OCI-LY7 (cell line): ENCODE data around the gene COL8A1. TPM values are rescaled to one million over a fixed set of nuclear protein-coding genes. Genes with fewer than 3 reads are reported as not detected.

Experiments
- BruUV-seq: library from RNA; stranded (reverse); fragments of 400-500 nt; replicated peaks from 2 replicates; lab custom pipeline; 2021; lab: Mats Ljungman, UMichigan
- CTCF ChIA-PET: fragments of 300-600 bp; sonication (Branson Sonifier 250); formaldehyde crosslinking; loops from one replicate; lab custom pipeline; 2022; ENCODE audit warnings: antibody characterized with exemption; ENCODE audit not compliant: unreplicated experiment; lab: Charles Lee
- POLR2A ChIA-PET: fragments of 300-600 bp; sonication (Branson Sonifier 250); formaldehyde crosslinking; loops from one replicate; lab custom pipeline; 2022; ENCODE audit warnings: antibody characterized with exemption; lab: Charles Lee
- DNase-seq: peaks from one replicate; pipeline ENCODE4 v3.0.0-alpha.2; 2015; ENCODE audit warnings: low spot score
- H2AFZ ChIP-seq: fragments of 200-600 bp; sonication (generic), shearing (Covaris generic); 2 replicates; pipeline ENCODE4 v1.6.1; 2014; ENCODE audit warnings: mild to moderate bottlenecking, antibody characterized with exemption, low read length, moderate library complexity
- H3K27ac ChIP-seq: fragments of 200-600 bp; sonication (generic); 2 replicates; pipeline ENCODE4 v1.5.1; 2014; ENCODE audit warnings: mixed run types, low read depth, mild to moderate bottlenecking, moderate library complexity, low read length, inconsistent platforms; ENCODE audit not compliant: poor library complexity, severe bottlenecking
- H3K36me3 ChIP-seq: fragments of 200-600 bp; sonication (generic); 2 replicates; pipeline ENCODE4 v1.6.1; 2014; ENCODE audit warnings: mild to moderate bottlenecking, antibody characterized with exemption, low read length, moderate library complexity, mixed read lengths; ENCODE audit not compliant: insufficient read depth
- H3K4me1 ChIP-seq: fragments of 200-600 bp; sonication (generic); 2 replicates; pipeline ENCODE4 v1.5.1; 2014; ENCODE audit warnings: mild to moderate bottlenecking, low read length; ENCODE audit not compliant: insufficient read depth, poor library complexity, severe bottlenecking
- H3K4me2 ChIP-seq: fragments of 200-600 bp; sonication (generic); 2 replicates; pipeline ENCODE4 v1.6.1; 2014; ENCODE audit warnings: mild to moderate bottlenecking, low read length
- H3K4me3 ChIP-seq: fragments of 200-600 bp; sonication (generic); 2 replicates; pipeline ENCODE4 v1.5.1; 2014; ENCODE audit warnings: mild to moderate bottlenecking, low read depth, low read length; ENCODE audit not compliant: poor library complexity, severe bottlenecking
- H3K79me2 ChIP-seq: fragments of 200-600 bp; sonication (generic); 2 replicates; pipeline ENCODE4 v1.6.1; 2016; ENCODE audit warnings: low read depth, mild to moderate bottlenecking, low read length, moderate library complexity, mixed read lengths; ENCODE audit not compliant: insufficient read depth
- H3K9me2 ChIP-seq: fragments of 200-600 bp; sonication (generic); 2 replicates; pipeline ENCODE4 v1.6.1; 2016; ENCODE audit warnings: mild to moderate bottlenecking, low read length, mixed read lengths; ENCODE audit not compliant: insufficient read depth
- H3K9me3 ChIP-seq: fragments of 200-600 bp; sonication (generic); 2 replicates; pipeline ENCODE4 v1.6.1; 2014; ENCODE audit warnings: mild to moderate bottlenecking, mixed run types, low read length, mixed read lengths
- H4K20me1 ChIP-seq: fragments of 200-600 bp; sonication (generic); 2 replicates; pipeline ENCODE4 v1.6.1; 2014; ENCODE audit warnings: mild to moderate bottlenecking, antibody characterized with exemption, low read length, moderate library complexity, mixed read lengths; ENCODE audit not compliant: insufficient read depth
- CTCF ChIP-seq: fragments of 200-600 bp; sonication (generic); conservative IDR thresholded peaks from 2 replicates; pipeline ENCODE4 v1.5.1; 2014; ENCODE audit warnings: mild to moderate bottlenecking, antibody characterized with exemption, low read length, moderate library complexity, mixed read lengths
- EZH2phosphoT487 ChIP-seq: fragments of 200-600 bp; sonication (generic); IDR thresholded peaks from 2 replicates; pipeline ENCODE4 v1.6.1; 2018; ENCODE audit warnings: low read depth, borderline replicate concordance, mild to moderate bottlenecking, mixed run types, antibody characterized with exemption, low read length, moderate library complexity, mixed read lengths
- intact Hi-C: fragments of 100-400 bp; cut with micrococcal nuclease; formaldehyde crosslinking; loops from one replicate; pipeline ENCODE4 v1.10.0; 2022; ENCODE audit not compliant: unreplicated experiment
- total RNA-seq, 2 experiments: library from RNA; depleted of rRNA in 1 of 2; stranded (reverse); fragments of >200 nt in 1 of 2; shearing (Covaris generic) in 1 of 2; gene quantifications; 2 replicates each; pipeline ENCODE4 v1.2.3, GENCODE V29; 2014 to 2022

The COL8A1 gene
- total RNA-seq, 2 experiments from 2014 or later, result 0.10 TPM; not detected in 1

- Histone ChIP-seq H3K4me1 (no peaks in the 10 kb centered on the region), H4K20me1 (no peaks in the 10 kb centered on the region), H3K27ac (no peak overlapping the region), H3K79me2 (no peaks in the 10 kb centered on the region), H3K9me2 (no peaks in the 10 kb centered on the region), H3K4me3 (no peak overlapping the region), H2AFZ (no peak overlapping the region), H3K36me3 (no peaks in the 10 kb centered on the region), H3K9me3 (no peaks in the 10 kb centered on the region), H3K4me2 (no peak overlapping the region)
- no TSS peak for BruUV-seq
- no peak for DNase-seq
- ChIA-PET POLR2A (interaction anchor here (0.7 kb wide), 1 partner anchor 1458 kb away, joined by 3 read pairs; no protein-coding TSS in a partner anchor), CTCF (no interaction called here)
- intact Hi-C loops, result no loop called here
- no peak for TF ChIP-seq EZH2phosphoT487
- no peak for TF ChIP-seq CTCF
Observed at GRCh38 chr3:99698932-99699331, 60.5 kb downstream of the COL8A1 start.

GRCh38 chr3:99699841-99700240, 61.4 kb downstream of the COL8A1 start:
- H3K36me3 ChIP-seq, result no peaks in the 10 kb centered on the region
- ChIA-PET POLR2A (no interaction called here), CTCF (no interaction called here)
- H4K20me1 ChIP-seq, result no peaks in the 10 kb centered on the region
- H3K9me2 ChIP-seq, result no peaks in the 10 kb centered on the region
- BruUV-seq, result no TSS peak
- H3K4me1 ChIP-seq, result no peaks in the 10 kb centered on the region
- no peak overlapping the region for H3K4me2 ChIP-seq
- no peak overlapping the region for H3K27ac ChIP-seq
- no peaks in the 10 kb centered on the region for H3K9me3 ChIP-seq
- no peak overlapping the region for H2AFZ ChIP-seq
- no peaks in the 10 kb centered on the region for H3K79me2 ChIP-seq
- intact Hi-C loops, result no loop called here
- no peak overlapping the region for H3K4me3 ChIP-seq
- DNase-seq, result no peak
- TF ChIP-seq CTCF (no peak), EZH2phosphoT487 (no peak)

GRCh38 chr3:99700631-99701268, 62.4 kb downstream of the COL8A1 start:
- ChIA-PET CTCF (no interaction called here), POLR2A (interaction anchor here (0.6 kb wide), 1 partner anchor 14 kb away, joined by 3 read pairs; no protein-coding TSS in a partner anchor)
- no peaks in the 10 kb centered on the region for H4K20me1 ChIP-seq
- H2AFZ ChIP-seq, result no peak overlapping the region
- H3K27ac ChIP-seq, result no peak overlapping the region
- TF ChIP-seq EZH2phosphoT487, result no peak
- TF ChIP-seq CTCF, result no peak
- no peak for DNase-seq
- intact Hi-C loops, result no loop called here
- no peaks in the 10 kb centered on the region for H3K79me2 ChIP-seq
- H3K4me2 ChIP-seq, result no peak overlapping the region
- no peak overlapping the region for H3K4me3 ChIP-seq
- no peaks in the 10 kb centered on the region for H3K36me3 ChIP-seq
- BruUV-seq, result no TSS peak
- no peaks in the 10 kb centered on the region for H3K4me1 ChIP-seq
- no peaks in the 10 kb centered on the region for H3K9me2 ChIP-seq
- no peaks in the 10 kb centered on the region for H3K9me3 ChIP-seq
